CD4-positive, alpha-beta T cell treated with Interleukin-6 at 100 ng/mL for 8 hours (primary cell): ENCODE data around the gene WEE1.

Experiments used
- DNase-seq: peaks from one replicate; pipeline ENCODE4 v3.0.0-alpha.2; 2020; ENCODE audit warnings: mixed read lengths, low spot score

Gene WEE1

DNA sequence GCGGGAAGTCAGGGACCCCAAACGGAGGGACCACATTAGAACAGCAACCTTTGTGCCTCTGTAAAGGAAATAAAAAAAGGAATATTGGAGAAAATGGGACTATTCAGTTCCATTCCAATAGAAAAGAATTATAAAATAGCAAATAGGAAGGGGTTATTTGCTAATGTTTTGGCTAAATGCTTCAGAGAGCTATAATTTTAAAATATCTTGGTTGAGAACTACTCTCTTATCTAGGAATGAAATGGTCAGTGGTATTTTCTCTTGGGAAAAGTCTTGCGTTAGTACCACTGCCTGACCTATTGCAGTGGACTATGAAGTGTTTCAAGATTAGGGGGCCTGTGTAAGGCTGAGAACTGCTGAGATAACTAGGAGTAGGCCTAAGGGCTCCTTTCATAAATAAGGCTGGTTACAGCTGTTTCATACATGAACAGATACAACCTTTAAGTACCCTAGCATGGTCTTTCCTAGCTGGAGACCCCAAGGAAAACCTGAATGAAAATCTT, 6.9 kb upstream of the WEE1 start:
- no peak for DNase-seq

GRCh38 chr11:9567401-9567800, 6.1 kb upstream of the WEE1 start:
- no peak for DNase-seq

DNA sequence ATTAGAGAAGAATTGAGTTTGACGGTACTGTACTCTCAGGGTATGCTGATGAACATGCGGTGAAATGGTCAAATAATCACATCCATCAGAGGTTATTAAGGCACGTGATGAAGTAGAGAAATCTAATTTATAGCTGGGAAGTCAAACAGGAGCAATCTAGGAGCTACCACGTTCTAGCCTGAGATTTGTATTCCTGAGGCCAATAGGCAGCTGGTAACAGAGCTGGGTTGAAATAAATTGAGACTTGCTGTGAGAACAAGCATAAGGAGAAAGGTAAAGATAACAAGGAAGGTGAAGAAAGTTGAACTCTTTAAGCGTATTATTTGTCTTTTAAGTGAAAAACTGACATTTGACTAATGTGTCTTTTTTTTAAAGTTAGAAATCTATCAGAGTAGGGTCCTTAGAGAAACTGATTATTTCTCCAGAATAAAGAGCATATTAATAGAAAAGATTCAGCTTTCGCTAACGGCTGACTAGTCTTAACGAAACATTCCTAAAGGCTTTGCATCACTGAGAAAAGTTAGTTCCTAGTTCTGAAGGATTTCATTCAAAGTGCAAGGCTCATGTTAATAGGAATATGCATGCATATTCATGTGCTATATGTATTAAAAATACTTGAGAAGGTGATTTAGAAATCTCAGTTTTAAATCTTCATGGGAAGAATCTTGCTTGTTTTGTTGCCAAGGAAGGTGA, 5.2 kb upstream of the WEE1 start:
- no peak for DNase-seq

- DNase-seq: no peak
Observed at GRCh38 chr11:9568854-9569587, 4.4 kb upstream of the WEE1 start.

GRCh38 chr11:9569588-9570164, 3.8 kb upstream of the WEE1 start:
- DNase-seq: no peak

- DNase-seq: no peak
Observed at GRCh38 chr11:9570313-9571025, 3.0 kb upstream of the WEE1 start.

DNA sequence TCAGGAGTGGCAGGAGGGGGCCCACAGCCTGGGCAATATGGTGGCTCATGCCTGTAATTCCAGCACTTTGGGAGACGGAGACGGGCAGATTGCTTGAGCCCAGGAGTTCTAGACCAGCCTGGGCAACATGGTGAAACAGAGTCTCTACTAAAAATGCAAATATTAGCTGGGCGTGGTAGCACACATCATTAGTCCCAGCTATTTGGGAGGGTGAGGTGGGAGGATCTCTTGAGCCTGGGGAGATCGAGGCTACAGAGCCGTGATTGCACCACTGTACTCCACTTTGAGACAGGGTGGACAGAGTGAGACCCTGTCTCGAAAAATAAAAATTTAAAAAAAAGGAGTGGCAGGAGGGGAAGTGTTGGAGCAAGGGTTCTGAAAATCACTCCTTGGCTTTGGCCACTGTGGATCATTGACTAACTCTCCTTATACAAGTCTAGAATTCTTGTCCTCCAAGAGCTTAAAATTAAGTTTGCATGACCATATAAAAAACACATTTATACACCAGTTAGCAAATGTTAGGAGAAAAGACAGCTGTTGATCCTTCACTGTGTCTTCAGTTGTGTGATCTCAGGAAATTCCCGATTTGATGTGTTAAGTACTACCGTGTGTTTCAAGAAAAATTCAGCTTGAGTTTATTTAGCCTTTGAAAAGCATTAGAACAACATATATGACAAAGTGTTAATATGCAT, 2.3 kb upstream of the WEE1 start:
- DNase-seq: no peak

GRCh38 chr11:9571763-9572115, 1.7 kb upstream of the WEE1 start:
- no peak for DNase-seq

DNA sequence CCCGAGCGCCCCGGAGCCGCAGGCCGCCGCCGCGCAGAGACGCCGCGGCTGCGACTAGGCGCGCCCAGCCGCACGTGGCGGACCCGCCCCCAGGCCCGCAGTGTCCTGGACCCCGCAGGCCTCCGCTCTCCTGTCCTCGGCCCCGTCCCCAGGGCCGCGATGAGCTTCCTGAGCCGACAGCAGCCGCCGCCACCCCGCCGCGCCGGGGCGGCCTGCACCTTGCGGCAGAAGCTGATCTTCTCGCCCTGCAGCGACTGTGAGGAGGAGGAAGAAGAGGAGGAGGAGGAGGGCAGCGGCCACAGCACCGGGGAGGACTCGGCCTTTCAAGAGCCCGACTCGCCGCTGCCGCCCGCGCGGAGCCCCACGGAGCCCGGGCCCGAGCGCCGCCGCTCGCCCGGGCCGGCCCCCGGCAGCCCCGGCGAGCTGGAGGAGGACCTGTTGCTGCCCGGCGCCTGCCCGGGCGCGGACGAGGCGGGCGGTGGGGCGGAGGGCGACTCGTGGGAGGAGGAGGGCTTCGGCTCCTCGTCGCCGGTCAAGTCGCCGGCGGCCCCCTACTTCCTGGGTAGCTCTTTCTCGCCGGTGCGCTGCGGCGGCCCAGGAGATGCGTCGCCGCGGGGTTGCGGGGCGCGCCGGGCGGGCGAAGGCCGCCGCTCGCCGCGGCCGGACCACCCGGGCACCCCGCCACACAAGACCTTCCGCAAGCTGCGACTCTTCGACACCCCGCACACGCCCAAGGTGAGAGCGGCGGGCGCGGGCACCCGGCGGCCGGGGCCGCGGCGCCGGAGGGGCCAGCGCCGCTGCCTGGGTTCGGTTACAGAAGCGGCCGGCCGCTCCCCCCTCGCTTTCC, 528 bp downstream of the WEE1 start:
- no peak for DNase-seq

GRCh38 chr11:9574622-9575259, 1.3 kb downstream of the WEE1 start:
- DNase-seq: no peak

DNA sequence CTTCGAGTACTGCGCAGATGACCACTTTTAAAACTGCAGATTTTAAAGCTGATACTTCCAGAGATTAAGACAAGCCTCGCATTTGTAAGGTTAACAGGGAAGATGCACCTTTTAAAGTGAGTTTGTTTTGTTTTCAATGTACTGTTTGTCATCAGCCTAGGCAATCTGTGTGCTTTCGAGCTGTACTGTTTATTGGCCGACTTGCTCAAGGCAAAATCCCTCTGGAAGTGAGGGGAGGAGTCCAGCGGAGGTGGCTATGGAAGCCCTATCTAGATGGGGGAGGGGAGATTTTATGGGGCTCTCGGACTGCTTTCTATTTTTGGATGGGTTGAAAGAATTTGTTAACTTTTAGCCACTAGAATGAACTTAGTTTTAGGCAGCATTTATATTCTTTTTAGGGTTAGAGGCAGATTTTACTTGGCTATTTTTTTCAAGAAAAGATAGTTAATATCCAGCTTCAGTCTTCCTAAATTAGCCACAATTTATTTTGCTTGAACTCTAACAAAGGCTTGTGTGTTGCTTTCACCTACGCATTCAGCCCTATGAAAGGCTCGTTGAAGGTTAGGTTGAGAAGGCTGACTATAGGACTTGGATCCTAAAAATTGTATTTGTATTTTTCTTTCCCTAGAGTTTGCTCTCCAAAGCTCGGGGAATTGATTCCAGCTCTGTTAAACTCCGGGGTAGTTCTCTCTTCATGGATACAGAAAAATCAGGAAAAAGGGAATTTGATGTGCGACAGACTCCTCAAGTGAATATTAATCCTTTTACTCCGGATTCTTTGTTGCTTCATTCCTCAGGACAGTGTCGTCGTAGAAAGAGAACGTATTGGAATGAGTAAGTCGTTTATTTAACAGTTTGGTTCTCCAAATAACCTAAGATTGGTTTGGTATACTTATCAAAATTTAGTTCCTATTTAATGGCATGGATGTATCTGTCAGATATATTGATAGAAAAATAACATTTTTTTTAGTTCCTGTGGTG, 2.1 kb downstream of the WEE1 start:
- DNase-seq: no peak

GRCh38 chr11:9576701-9577381, 3.4 kb downstream of the WEE1 start:
- DNase-seq: no peak

DNA sequence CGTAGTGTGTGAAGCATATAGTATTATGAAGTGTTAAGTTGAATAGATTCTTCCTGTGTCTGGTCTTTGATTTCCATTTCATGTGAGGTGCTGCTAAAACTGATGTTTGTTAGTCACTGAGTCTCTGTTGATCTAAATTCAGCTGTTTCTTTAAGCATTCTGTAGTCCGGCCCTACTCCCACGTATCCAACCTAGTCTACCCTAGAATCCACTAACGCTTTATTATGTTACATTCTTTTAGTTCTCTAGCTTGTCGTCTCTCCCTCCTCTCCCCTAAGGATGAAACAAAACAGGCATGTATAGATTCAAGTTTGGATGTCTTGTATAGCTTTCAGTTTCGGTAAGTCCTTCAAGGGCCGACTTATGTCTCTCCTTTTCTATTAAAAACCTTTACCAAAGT, 4.1 kb downstream of the WEE1 start:
- DNase-seq: no peak

DNA sequence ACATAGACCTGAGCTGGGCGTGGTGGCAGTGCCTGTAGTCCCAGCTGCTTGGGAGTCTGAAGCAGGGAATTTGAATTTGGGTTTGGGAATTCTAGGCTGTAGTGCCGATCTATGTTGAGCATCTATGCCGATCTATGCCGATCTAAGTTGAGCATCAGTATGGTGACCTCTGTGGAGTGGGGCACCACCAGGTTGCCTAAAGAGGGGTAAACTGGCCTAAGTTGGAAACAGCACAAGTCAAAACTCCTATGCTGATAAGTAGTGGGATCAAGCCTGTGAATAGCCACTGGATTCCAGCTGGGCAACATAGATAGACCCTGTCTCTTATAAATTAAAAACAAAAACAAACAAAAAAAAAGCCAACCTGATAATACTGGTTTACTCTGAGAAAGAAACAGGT, 7.4 kb downstream of the WEE1 start:
- no peak for DNase-seq

- DNase-seq: no peak
Observed at GRCh38 chr11:9581556-9582161, 8.2 kb downstream of the WEE1 start.

DNA sequence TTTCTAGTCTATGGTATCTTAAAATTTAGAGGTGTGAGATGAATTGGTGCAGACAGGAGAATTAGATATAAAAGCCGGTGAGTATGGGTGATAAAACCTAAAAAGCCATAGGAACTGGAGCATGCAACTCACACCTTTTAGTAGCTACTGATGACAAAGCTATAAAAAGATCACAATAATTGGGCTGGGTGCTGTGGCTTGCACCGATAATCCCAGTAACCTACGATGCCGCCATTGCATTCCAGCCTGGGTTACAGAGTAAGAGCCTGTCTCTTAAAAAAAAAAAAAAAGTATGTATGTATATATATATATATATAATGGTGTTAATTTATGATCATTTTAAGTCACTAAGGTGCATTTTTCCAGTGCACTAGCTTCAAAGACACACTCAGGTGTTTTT, 17.2 kb downstream of the WEE1 start:
- DNase-seq: no peak

DNA sequence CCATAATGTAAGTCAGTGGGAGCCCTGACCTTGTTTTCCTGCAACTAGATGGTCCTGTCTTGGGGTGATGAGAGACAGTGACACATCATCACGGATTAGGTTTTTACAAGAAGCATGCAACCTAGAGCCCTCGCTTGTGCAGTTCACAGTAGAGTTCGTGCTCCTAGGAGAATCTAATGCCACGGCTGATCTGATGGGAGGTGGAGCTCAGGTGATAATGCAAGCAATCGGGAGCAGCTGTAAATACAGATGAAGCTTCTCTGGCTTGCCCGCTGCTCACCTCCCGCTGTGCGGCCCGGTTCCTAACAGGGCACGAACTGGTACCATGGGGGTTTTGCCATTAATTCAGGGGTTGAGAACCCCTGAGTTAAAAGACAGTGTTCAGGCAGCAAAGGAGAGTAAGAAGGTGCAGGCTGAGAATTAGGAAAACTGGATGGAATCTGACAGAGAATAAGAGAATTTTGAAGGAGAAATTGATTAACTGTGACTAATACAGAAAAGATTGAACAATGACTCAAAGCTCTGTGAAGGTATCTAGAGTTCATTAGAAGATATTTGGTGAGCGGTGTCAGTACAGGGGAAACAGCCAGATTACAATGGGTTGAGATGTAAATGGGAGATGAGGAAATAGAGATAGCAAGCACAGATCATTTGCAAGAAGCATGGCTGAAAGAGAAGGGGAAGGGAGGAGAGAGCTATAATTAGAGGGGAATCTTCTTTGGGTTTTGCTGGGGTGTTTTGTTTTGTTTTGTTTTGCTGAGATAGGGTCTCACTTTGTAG, 21.0 kb downstream of the WEE1 start:
- DNase-seq: no peak
